IPS DF 4.7 (cell line): ENCODE data around the gene FNDC8.
"Not testable (repeated sequence)": the region's sequence is repeated elsewhere in the genome, so short reads cannot be mapped to it uniquely, and the experiment has no call there.

Experiments used
- DNase-seq: peaks from one replicate; pipeline ENCODE4 v3.0.0-alpha.2; 2013; ENCODE audit warnings: low spot score; ENCODE audit errors: extremely low read depth

FNDC8 gene

GRCh38 chr17:35121315-35121714 is at the start of gene FNDC8:
Gene FNDC8 (plus strand): TSS chr17:35121615. CDS start chr17:35121694, 79 bp downstream.
- DNase-seq, result no peak

GRCh38 chr17:35073183-35073790 is 48.1 kb upstream of the FNDC8 start:
- no peak for DNase-seq

GRCh38 chr17:35073991-35074627 is 47.3 kb upstream of the FNDC8 start:
- DNase-seq, result no peak

- DNase-seq, result no peak
Observed at GRCh38 chr17:35074711-35075707, 46.4 kb upstream of the FNDC8 start.

GRCh38 chr17:35076874-35077273 is 44.5 kb upstream of the FNDC8 start:
- DNase-seq, result no peak

- DNase-seq, result no peak
Observed at GRCh38 chr17:35079547-35080423, 41.6 kb upstream of the FNDC8 start.

GRCh38 chr17:35080536-35080935 is 40.9 kb upstream of the FNDC8 start:
- DNase-seq, result no peak

- DNase-seq, result no peak
Observed at GRCh38 chr17:35081638-35082037, 39.8 kb upstream of the FNDC8 start.

GRCh38 chr17:35082073-35082657 is 39.2 kb upstream of the FNDC8 start:
- no peak for DNase-seq

- DNase-seq, result no peak
Observed at GRCh38 chr17:35083071-35083470, 38.3 kb upstream of the FNDC8 start.

- DNase-seq, result no peak
Observed at GRCh38 chr17:35084987-35085386, 36.4 kb upstream of the FNDC8 start.

GRCh38 chr17:35086164-35086563 is 35.3 kb upstream of the FNDC8 start:
- DNase-seq, result no peak

GRCh38 chr17:35086931-35087573 is 34.4 kb upstream of the FNDC8 start:
- DNase-seq, result no peak

- no peak for DNase-seq
Observed at GRCh38 chr17:35087731-35088355, 33.6 kb upstream of the FNDC8 start.

GRCh38 chr17:35088356-35088880 is 33.0 kb upstream of the FNDC8 start:
- no peak for DNase-seq

- DNase-seq, result no peak
Observed at GRCh38 chr17:35088881-35089585, 32.4 kb upstream of the FNDC8 start.

- no peak for DNase-seq
Observed at GRCh38 chr17:35089586-35090296, 31.7 kb upstream of the FNDC8 start.

- DNase-seq, result not testable (repeated sequence)
Observed at GRCh38 chr17:35090707-35091106, 30.7 kb upstream of the FNDC8 start.
